ENCODE results near the gene CEPT1.

- TF ChIP-seq EZH2 (IDR thresholded peaks at IDR 0.05) (no peak), POLR2AphosphoS5 (IDR thresholded peaks at IDR 0.05; ENCODE audit: borderline replicate concordance, low read depth, low read length) (no peak), FOXP2 (optimal IDR thresholded peaks at IDR 0.05; ENCODE audit: control extremely low read depth, extremely low read length, insufficient read depth) (no peak)
Observed at GRCh38 chr1:111133866-111134265, 6.2 kb upstream of the CEPT1 start.

Measured in SK-N-MC (cell line).